ENCODE results near the gene SCML1. TPM values are rescaled to one million over a fixed set of nuclear protein-coding genes. Genes with fewer than 3 reads are reported as not detected.

SCML1 gene
- total and polyA plus RNA-seq, 10 of the 15 experiments (the other 5 are each of a cell fraction or from before 2014, with no cell fraction given) = 0.62 to 48.3 (median 1.6) TPM

DNA sequence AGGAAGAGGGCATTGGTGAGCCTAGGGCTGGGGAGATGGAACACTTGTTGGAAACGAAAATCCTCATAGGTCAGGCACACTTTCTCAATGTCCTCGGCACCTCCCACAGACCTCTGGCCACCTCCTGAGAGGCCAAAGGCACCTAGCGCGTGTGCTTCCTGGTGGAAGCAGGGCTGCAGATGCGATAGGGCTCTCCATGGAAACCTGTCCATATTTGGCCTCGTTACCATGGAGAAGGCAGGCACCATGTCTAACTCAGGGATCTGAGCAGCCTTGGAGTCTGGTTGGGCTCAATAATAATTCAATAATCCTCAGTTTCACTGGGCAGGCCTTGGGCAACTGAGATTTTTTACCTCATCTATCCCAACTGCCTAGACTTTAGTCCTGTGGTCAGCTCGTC, 65.5 kb downstream of the SCML1 start:
- CTCF ChIA-PET = interaction anchor here (1.2 to 1.4 kb wide), 3 partner anchors 10 to 575 kb away, joined by 3 to 5 read pairs (median 5); no protein-coding TSS in a partner anchor
- BruUV-seq (replicated peaks) = no TSS peak
- no peak for TF ChIP-seq SMC3 (IDR thresholded peaks at IDR 0.05; ENCODE audit: borderline replicate concordance, low read length)
- no peak for TF ChIP-seq NFIC (IDR thresholded peaks at IDR 0.05; ENCODE audit: low read depth, low read length)
- TF ChIP-seq ZNF384 (IDR thresholded peaks at IDR 0.05; ENCODE audit: borderline replicate concordance, low read depth, low read length) = no peak
- no peak for TF ChIP-seq PAX8 (IDR thresholded peaks at IDR 0.05)
- TF ChIP-seq, protein P1, sequence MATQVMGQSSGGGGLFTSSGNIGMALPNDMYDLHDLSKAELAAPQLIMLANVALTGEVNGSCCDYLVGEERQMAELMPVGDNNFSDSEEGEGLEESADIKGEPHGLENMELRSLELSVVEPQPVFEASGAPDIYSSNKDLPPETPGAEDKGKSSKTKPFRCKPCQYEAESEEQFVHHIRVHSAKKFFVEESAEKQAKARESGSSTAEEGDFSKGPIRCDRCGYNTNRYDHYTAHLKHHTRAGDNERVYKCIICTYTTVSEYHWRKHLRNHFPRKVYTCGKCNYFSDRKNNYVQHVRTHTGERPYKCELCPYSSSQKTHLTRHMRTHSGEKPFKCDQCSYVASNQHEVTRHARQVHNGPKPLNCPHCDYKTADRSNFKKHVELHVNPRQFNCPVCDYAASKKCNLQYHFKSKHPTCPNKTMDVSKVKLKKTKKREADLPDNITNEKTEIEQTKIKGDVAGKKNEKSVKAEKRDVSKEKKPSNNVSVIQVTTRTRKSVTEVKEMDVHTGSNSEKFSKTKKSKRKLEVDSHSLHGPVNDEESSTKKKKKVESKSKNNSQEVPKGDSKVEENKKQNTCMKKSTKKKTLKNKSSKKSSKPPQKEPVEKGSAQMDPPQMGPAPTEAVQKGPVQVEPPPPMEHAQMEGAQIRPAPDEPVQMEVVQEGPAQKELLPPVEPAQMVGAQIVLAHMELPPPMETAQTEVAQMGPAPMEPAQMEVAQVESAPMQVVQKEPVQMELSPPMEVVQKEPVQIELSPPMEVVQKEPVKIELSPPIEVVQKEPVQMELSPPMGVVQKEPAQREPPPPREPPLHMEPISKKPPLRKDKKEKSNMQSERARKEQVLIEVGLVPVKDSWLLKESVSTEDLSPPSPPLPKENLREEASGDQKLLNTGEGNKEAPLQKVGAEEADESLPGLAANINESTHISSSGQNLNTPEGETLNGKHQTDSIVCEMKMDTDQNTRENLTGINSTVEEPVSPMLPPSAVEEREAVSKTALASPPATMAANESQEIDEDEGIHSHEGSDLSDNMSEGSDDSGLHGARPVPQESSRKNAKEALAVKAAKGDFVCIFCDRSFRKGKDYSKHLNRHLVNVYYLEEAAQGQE (IDR thresholded peaks at IDR 0.05; ENCODE audit: low read depth, low read length) = no peak
- TF ChIP-seq MTA3 (IDR thresholded peaks at IDR 0.05; ENCODE audit: borderline replicate concordance, low read length) = no peak
- no peak for TF ChIP-seq RUNX3 (IDR thresholded peaks at IDR 0.05; ENCODE audit: low read length)
- TF ChIP-seq, protein P2, sequence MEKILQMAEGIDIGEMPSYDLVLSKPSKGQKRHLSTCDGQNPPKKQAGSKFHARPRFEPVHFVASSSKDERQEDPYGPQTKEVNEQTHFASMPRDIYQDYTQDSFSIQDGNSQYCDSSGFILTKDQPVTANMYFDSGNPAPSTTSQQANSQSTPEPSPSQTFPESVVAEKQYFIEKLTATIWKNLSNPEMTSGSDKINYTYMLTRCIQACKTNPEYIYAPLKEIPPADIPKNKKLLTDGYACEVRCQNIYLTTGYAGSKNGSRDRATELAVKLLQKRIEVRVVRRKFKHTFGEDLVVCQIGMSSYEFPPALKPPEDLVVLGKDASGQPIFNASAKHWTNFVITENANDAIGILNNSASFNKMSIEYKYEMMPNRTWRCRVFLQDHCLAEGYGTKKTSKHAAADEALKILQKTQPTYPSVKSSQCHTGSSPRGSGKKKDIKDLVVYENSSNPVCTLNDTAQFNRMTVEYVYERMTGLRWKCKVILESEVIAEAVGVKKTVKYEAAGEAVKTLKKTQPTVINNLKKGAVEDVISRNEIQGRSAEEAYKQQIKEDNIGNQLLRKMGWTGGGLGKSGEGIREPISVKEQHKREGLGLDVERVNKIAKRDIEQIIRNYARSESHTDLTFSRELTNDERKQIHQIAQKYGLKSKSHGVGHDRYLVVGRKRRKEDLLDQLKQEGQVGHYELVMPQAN (conservative IDR thresholded peaks at IDR 0.05) = no peak
- TF ChIP-seq POU2F2 (IDR thresholded peaks at IDR 0.05; ENCODE audit: borderline replicate concordance, low read depth, low read length) = no peak
- TF ChIP-seq CBX5 (IDR thresholded peaks at IDR 0.05; ENCODE audit: low read depth) = no peak
- TF ChIP-seq RB1 (IDR thresholded peaks at IDR 0.05; ENCODE audit: borderline replicate concordance) = no peak
- TF ChIP-seq, protein P3, sequence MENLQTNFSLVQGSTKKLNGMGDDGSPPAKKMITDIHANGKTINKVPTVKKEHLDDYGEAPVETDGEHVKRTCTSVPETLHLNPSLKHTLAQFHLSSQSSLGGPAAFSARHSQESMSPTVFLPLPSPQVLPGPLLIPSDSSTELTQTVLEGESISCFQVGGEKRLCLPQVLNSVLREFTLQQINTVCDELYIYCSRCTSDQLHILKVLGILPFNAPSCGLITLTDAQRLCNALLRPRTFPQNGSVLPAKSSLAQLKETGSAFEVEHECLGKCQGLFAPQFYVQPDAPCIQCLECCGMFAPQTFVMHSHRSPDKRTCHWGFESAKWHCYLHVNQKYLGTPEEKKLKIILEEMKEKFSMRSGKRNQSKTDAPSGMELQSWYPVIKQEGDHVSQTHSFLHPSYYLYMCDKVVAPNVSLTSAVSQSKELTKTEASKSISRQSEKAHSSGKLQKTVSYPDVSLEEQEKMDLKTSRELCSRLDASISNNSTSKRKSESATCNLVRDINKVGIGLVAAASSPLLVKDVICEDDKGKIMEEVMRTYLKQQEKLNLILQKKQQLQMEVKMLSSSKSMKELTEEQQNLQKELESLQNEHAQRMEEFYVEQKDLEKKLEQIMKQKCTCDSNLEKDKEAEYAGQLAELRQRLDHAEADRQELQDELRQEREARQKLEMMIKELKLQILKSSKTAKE (IDR thresholded peaks at IDR 0.05; ENCODE audit: low read depth, poor library complexity, severe bottlenecking) = no peak
- TF ChIP-seq BACH1 (IDR thresholded peaks at IDR 0.05; ENCODE audit: borderline replicate concordance) = no peak

More for the DNA sequence above, 65.5 kb downstream of the SCML1 start:
- in situ Hi-C loops (cut with MboI) = no loop called here
- H2AFZ ChIP-seq (ENCODE audit: control insufficient read depth, low read depth, low read length) = no peak overlapping the region
- H3K4me3 ChIP-seq = no peak overlapping the region
- no peak for ATAC-seq
- intact Hi-C loops (cut with micrococcal nuclease; ENCODE audit: unreplicated experiment) = no loop called here
- ChIA-PET POLR2A (no interaction called here), RAD21 (ENCODE audit: unreplicated experiment) (no interaction called here), SMC1A (ENCODE audit: uncharacterized antibody, unreplicated experiment) (interaction anchor here (1.8 kb wide), 1 partner anchor 9 kb away, joined by 5 read pairs; no protein-coding TSS in a partner anchor)
- H3K4me2 ChIP-seq (ENCODE audit: control insufficient read depth, insufficient read depth) = no peak overlapping the region
- H3K79me2 ChIP-seq (ENCODE audit: control insufficient read depth, insufficient read depth, low read length) = no peaks in the 10 kb centered on the region
- WGBS (ENCODE audit: insufficient coverage, insufficient replicate concordance, low lambda C conversion rate, missing lambda C conversion rate) = 23% methylated on average over 7 of the region's 7 CpGs
- H3K9ac ChIP-seq (ENCODE audit: control insufficient read depth, insufficient read depth, low read length) = no peak overlapping the region
- no peak for DNase-seq (ENCODE audit: low read depth, low spot score)
- H3K4me1 ChIP-seq (ENCODE audit: control insufficient read depth, insufficient read depth, low read length) = no peaks in the 10 kb centered on the region
- H3K36me3 ChIP-seq (ENCODE audit: control insufficient read depth in 2 of 2, insufficient read depth in 2 of 2, low read length in 1 of 2) = no peaks in the 10 kb centered on the region
- no peaks in the 10 kb centered on the region; a peak in 2 of 4 replicates for H3K27me3 ChIP-seq (replicated peaks in 1 of 2; ENCODE audit: control insufficient read depth in 2 of 2, insufficient read depth in 2 of 2, low read length in 1 of 2)
- no peak for FAIRE-seq
- H3K9me3 ChIP-seq (replicated peaks; ENCODE audit: control insufficient read depth, insufficient read depth, low read length) = no peaks in the 10 kb centered on the region
- no peaks in the 10 kb centered on the region for H4K20me1 ChIP-seq (ENCODE audit: control insufficient read depth, insufficient read depth)
- H3K27ac ChIP-seq (ENCODE audit: control insufficient read depth, insufficient read depth) = no peak overlapping the region
